Common myeloid progenitor, CD34-positive (primary cell): Measurements from ENCODE around the gene EXT2.

ENCODE experiments used
- CTCF ChIA-PET: fragments of 350-600 bp; sonication (Branson Sonifier 250); formaldehyde crosslinking; loops from one replicate; lab custom pipeline; 2021; ENCODE audit warnings: antibody characterized with exemption; lab: Charles Lee
- POLR2A ChIA-PET: fragments of 350-600 bp; sonication (Branson Sonifier 250); formaldehyde crosslinking; loops from one replicate; lab custom pipeline; 2021; ENCODE audit warnings: antibody characterized with exemption; lab: Charles Lee
- DNase-seq, 3 donors: peaks; one replicate each; pipeline versions ENCODE4 v3.0.0 to v3.0.0-alpha.2; 2013
- H3K27ac ChIP-seq, 2 experiments: 1 replicate in 1 of 2; 2 replicates in 1 of 2; pipeline ENCODE4 v1.7.0; 2013; ENCODE audit warnings: inconsistent platforms in 2 of 2, low read length in 2 of 2, mild to moderate bottlenecking in 2 of 2, low read depth in 1 of 2, moderate library complexity in 1 of 2; ENCODE audit not compliant: severe bottlenecking in 2 of 2, insufficient read depth in 1 of 2, poor library complexity in 1 of 2
- H3K27me3 ChIP-seq, 5 experiments: replicated peaks in 2 of 5; 1 replicate in 3 of 5; 2 replicates in 2 of 5; pipeline versions ENCODE4 v1.6.1 to v1.7.0; 2013; ENCODE audit warnings: low read length in 4 of 5, mild to moderate bottlenecking in 2 of 5, moderate library complexity in 2 of 5, inconsistent platforms in 1 of 5; ENCODE audit not compliant: insufficient read depth in 5 of 5, control insufficient read depth in 4 of 5
- H3K36me3 ChIP-seq, 4 experiments: 1 replicate in 2 of 4; 2 replicates in 2 of 4; pipeline versions ENCODE4 v1.6.1 to v1.7.0; 2013; ENCODE audit warnings: low read length in 3 of 4, control low read depth in 1 of 4, mild to moderate bottlenecking in 1 of 4; ENCODE audit not compliant: control insufficient read depth in 4 of 4, insufficient read depth in 4 of 4
- H3K4me1 ChIP-seq, 4 experiments: 1 replicate in 3 of 4; 2 replicates in 1 of 4; pipeline versions ENCODE4 v1.6.1 to v1.7.1; 2013; ENCODE audit warnings: low read length in 3 of 4, mild to moderate bottlenecking in 3 of 4, control low read depth in 1 of 4, inconsistent platforms in 1 of 4, moderate library complexity in 1 of 4; ENCODE audit not compliant: control insufficient read depth in 4 of 4, insufficient read depth in 4 of 4; ENCODE audit errors: control extremely low read depth in 1 of 4
- H3K4me3 ChIP-seq, 7 experiments: 1 replicate in 4 of 7; 2 replicates in 3 of 7; pipeline versions ENCODE4 v1.5.1 to v1.7.0; 2013; ENCODE audit warnings: mild to moderate bottlenecking in 7 of 7, low read length in 6 of 7, moderate library complexity in 6 of 7, inconsistent platforms in 2 of 7, low read depth in 2 of 7, control low read depth in 1 of 7; ENCODE audit not compliant: insufficient read depth in 4 of 7, control insufficient read depth in 1 of 7; ENCODE audit errors: extremely low read depth in 1 of 7
- H3K9me3 ChIP-seq, 5 experiments: 1 replicate in 4 of 5; 2 replicates in 1 of 5; pipeline versions ENCODE4 v1.6.1 to v1.7.1; 2013; ENCODE audit warnings: low read length in 4 of 5, mild to moderate bottlenecking in 2 of 5, inconsistent platforms in 1 of 5, low read depth in 1 of 5, moderate library complexity in 1 of 5; ENCODE audit not compliant: control insufficient read depth in 4 of 5, insufficient read depth in 2 of 5; ENCODE audit errors: control extremely low read depth in 1 of 5
- WGBS: methylation state at CpG from one replicate; pipeline ENCODE4 v1.1.5; 2013; ENCODE audit not compliant: insufficient coverage; 5-methylcytosine and 5-hydroxymethylcytosine counted together

EXT2 gene

GRCh38 chr11:44248109-44248508 lies 152.6 kb downstream of the EXT2 start:
- WGBS = 93% methylated on average over 2 of the region's 2 CpGs
- POLR2A ChIA-PET = no interaction called here
- CTCF ChIA-PET = no interaction called here
- no peak overlapping the region for H3K4me3 ChIP-seq
- DNase-seq = no peak
- no peaks in the 10 kb centered on the region for H3K4me1 ChIP-seq
- H3K9me3 ChIP-seq = peaks cover 2 to 21% (median 8%) of the 10 kb centered on the region in 5 experiments
- no peak overlapping the region for H3K27ac ChIP-seq
- H3K27me3 ChIP-seq = no peaks in the 10 kb centered on the region
- peaks cover 0 to 27% (median 9%) of the 10 kb centered on the region in 4 experiments for H3K36me3 ChIP-seq

- peaks cover 0 to 12% (median 3%) of the 10 kb centered on the region in 4 experiments for H3K36me3 ChIP-seq
- no peak overlapping the region for H3K4me3 ChIP-seq
- H3K4me1 ChIP-seq = no peaks in the 10 kb centered on the region
- 92% methylated on average over 6 of the region's 6 CpGs for WGBS
- peaks cover 2 to 28% (median 10%) of the 10 kb centered on the region in 5 experiments for H3K9me3 ChIP-seq
- H3K27me3 ChIP-seq = no peaks in the 10 kb centered on the region
- no peak overlapping the region for H3K27ac ChIP-seq
- CTCF ChIA-PET = no interaction called here
- POLR2A ChIA-PET = no interaction called here
- DNase-seq = no peak
Measured at GRCh38 chr11:44250421-44250820, 154.9 kb downstream of the EXT2 start.

GRCh38 chr11:44252999-44253602 lies 157.6 kb downstream of the EXT2 start:
- Histone ChIP-seq H3K36me3 (peaks cover 0 to 10% (median 2%) of the 10 kb centered on the region in 4 experiments), H3K9me3 (peaks cover 2 to 28% (median 10%) of the 10 kb centered on the region in 5 experiments), H3K27me3 (no peaks in the 10 kb centered on the region), H3K27ac (no peak overlapping the region), H3K4me3 (no peak overlapping the region), H3K4me1 (no peaks in the 10 kb centered on the region)
- CTCF ChIA-PET = no interaction called here
- DNase-seq = no peak
- POLR2A ChIA-PET = no interaction called here
- no CpG with 5 or more reads among the region's 2 CpGs for WGBS

- Histone ChIP-seq H3K36me3 (peaks cover 0 to 3% (median 0%) of the 10 kb centered on the region in 4 experiments), H3K4me3 (no peak overlapping the region), H3K27me3 (no peaks in the 10 kb centered on the region), H3K27ac (no peak overlapping the region), H3K9me3 (peaks cover 2 to 27% (median 7%) of the 10 kb centered on the region in 5 experiments), H3K4me1 (no peaks in the 10 kb centered on the region)
- whole genome bisulfite sequencing = 94% methylated on average over 6 of the region's 6 CpGs
- POLR2A ChIA-PET = no interaction called here
- DNase-seq = no peak
- CTCF ChIA-PET = no interaction called here
Measured at GRCh38 chr11:44255406-44256071, 160.1 kb downstream of the EXT2 start.

- Histone ChIP-seq H3K4me3 (no peak overlapping the region), H3K9me3 (peaks cover 0 to 20% (median 7%) of the 10 kb centered on the region in 5 experiments), H3K36me3 (no peaks in the 10 kb centered on the region), H3K4me1 (no peaks in the 10 kb centered on the region), H3K27me3 (peaks cover 0 to 2% (median 0%) of the 10 kb centered on the region in 5 experiments), H3K27ac (no peak overlapping the region)
- CTCF ChIA-PET = no interaction called here
- POLR2A ChIA-PET = no interaction called here
- 83% methylated on average over 2 of the region's 4 CpGs for WGBS
- DNase-seq = no peak
Measured at GRCh38 chr11:44256673-44257291, 161.3 kb downstream of the EXT2 start.

- no peak overlapping the region for H3K27ac ChIP-seq
- peaks cover 0 to 2% (median 0%) of the 10 kb centered on the region in 5 experiments for H3K27me3 ChIP-seq
- H3K36me3 ChIP-seq = no peaks in the 10 kb centered on the region
- 100% methylated on average over 2 of the region's 8 CpGs for WGBS
- CTCF ChIA-PET = no interaction called here
- DNase-seq = no peak
- peaks cover 0 to 12% (median 5%) of the 10 kb centered on the region in 5 experiments for H3K9me3 ChIP-seq
- no peak overlapping the region for H3K4me3 ChIP-seq
- POLR2A ChIA-PET = no interaction called here
- no peaks in the 10 kb centered on the region for H3K4me1 ChIP-seq
Measured at GRCh38 chr11:44257338-44258189, 162.1 kb downstream of the EXT2 start.
